Pancreas (tissue), 10 donors: ENCODE data around the gene PHKG1. TPM values are rescaled to one million over a fixed set of nuclear protein-coding genes. Genes with fewer than 3 reads are reported as not detected.

Source experiments
- ATAC-seq, 4 donors: fragments of 200-7000 bp; cut with Tn5 transposase; one replicate each; pipeline versions ENCODE4 v1.8.0 to v1.9.1; 2020; ENCODE audit warnings: mild to moderate bottlenecking in 4 of 4, moderate library complexity in 4 of 4
- DNase-seq, 6 donors: peaks; one replicate each; pipeline ENCODE4 v3.0.0-alpha.2; 2020
- FAIRE-seq: peaks from 2 replicates; lab custom pipeline; 2012; peaks lifted over from hg19 to GRCh38; lab: Jason Lieb, UNC
- H3K27ac ChIP-seq, 4 donors: fragments of 200-600 bp; sonication (generic); 1 replicate in 3 of 4; 2 replicates in 1 of 4; pipeline versions ENCODE4 v1.5.0 to v1.8.0; 2020
- H3K27me3 ChIP-seq, 4 donors: fragments of 200-600 bp; one replicate each; pipeline ENCODE4 v1.8.0; 2021
- H3K36me3 ChIP-seq, 3 donors: fragments of 200-600 bp; sonication (generic) in 1 of 3; one replicate each; pipeline versions ENCODE4 v1.5.0 to v1.8.0; 2020 to 2021
- H3K4me1 ChIP-seq, 3 donors: fragments of 200-600 bp; one replicate each; pipeline ENCODE4 v1.8.0; 2021
- H3K4me3 ChIP-seq, 4 donors: fragments of 200-600 bp; sonication (generic) in 2 of 4; one replicate each; pipeline versions ENCODE4 v1.5.0 to v1.8.0; 2020 to 2021
- H3K9me3 ChIP-seq, 4 donors: fragments of 200-600 bp; one replicate each; pipeline ENCODE4 v1.8.0; 2021
- CTCF ChIP-seq, 4 donors: fragments of 200-600 bp; sonication (generic) in 3 of 4; IDR thresholded peaks; one replicate each; pipeline versions ENCODE4 v1.5.0 to v1.8.0; 2021; ENCODE audit warnings: antibody characterized with exemption in 4 of 4
- whole genome bisulfite sequencing, 2 donors: extraction: QIAGEN DNeasy Blood & Tissue Kit; methylation state at CpG; one replicate each; pipeline ENCODE4 v1.1.7; 2013; 5-methylcytosine and 5-hydroxymethylcytosine counted together
- intact Hi-C, 3 donors: fragments of 100-400 bp; cut with DNase I; formaldehyde crosslinking; loops; one replicate each; pipeline versions ENCODE4 v1.11.1 to v1.14.2; 2022
- polyA plus RNA-seq, 2 donors: library from polyadenylated mRNA; stranded (reverse); fragments of 200-250 nt; gene quantifications; one replicate each; pipeline ENCODE4 v1.2.3, GENCODE V29; 2013
- total RNA-seq, 6 donors: library from RNA; stranded (reverse); fragmentation: NEBNext Ultra II Directional in 4 of 6; extraction: Animal tissue kit (Norgen Biotek cat#: 25700) in 4 of 6; gene quantifications; one replicate each; pipeline versions ENCODE4 v1.2.1 to v1.2.4, GENCODE V29; 2021 to 2023
- donor health status: healthy with polysubstance abuse.
- donor health status: DM: no; HTN: no; CAD: no; lungs with moderate emphysema.
- donor health status: DM: no; HTN: no; CAD: no.
- donor health status: control.
- donor health status: control.
- donor health status: Bipolar disorder and iron deficiency.
- donor health status: DM: yes; HTN: yes; CAD: no.
- donor health status: DM: no; HTN: no; CAD: no.
- donor health status: DM: no; HTN: no; CAD: no.
- donor health status: DM: yes; HTN: yes; CAD: no.

The PHKG1 gene
- total and polyA plus RNA-seq, 8 donors = 0.16 to 1.6 (median 0.61) TPM

GRCh38 chr7:56063500-56063881, 29.3 kb downstream of the PHKG1 start:
- H3K36me3 ChIP-seq = peaks cover 4 to 18% (median 16%) of the 10 kb centered on the region in 3 donors
- no peak for ATAC-seq
- intact Hi-C loops = no loop called here
- no peaks in the 10 kb centered on the region for H3K9me3 ChIP-seq
- H3K27ac ChIP-seq = peak overlapping the region; percentile 67 to 92 (median 85)
- no peak for FAIRE-seq
- peak overlapping the region in 3 of 4 donors; percentile 49 to 76 (median 55) for H3K4me3 ChIP-seq
- no peak for TF ChIP-seq CTCF (IDR thresholded peaks at IDR 0.05)
- H3K27me3 ChIP-seq = no peaks in the 10 kb centered on the region
- peaks cover 8 to 35% (median 15%) of the 10 kb centered on the region in 3 donors for H3K4me1 ChIP-seq
- WGBS, 2 donors = 52 to 54% methylated on average over 7 of the region's 7 CpGs
- DNase-seq = no peak

- DNase-seq = no peak
- 54 to 56% methylated on average over 2 of the region's 2 CpGs for WGBS, 2 donors
- Histone ChIP-seq H3K27me3 (no peaks in the 10 kb centered on the region), H3K9me3 (no peaks in the 10 kb centered on the region), H3K36me3 (peaks cover 4 to 26% (median 24%) of the 10 kb centered on the region in 3 donors), H3K4me1 (peaks cover 8 to 35% (median 15%) of the 10 kb centered on the region in 3 donors), H3K27ac (peak overlapping the region in 2 of 4 donors; percentile 36 to 66), H3K4me3 (no peak overlapping the region)
- no peak for FAIRE-seq
- ATAC-seq = peak in 2 of 4 donors; percentile 18 to 22
- no peak for TF ChIP-seq CTCF (IDR thresholded peaks at IDR 0.05)
- intact Hi-C loops = no loop called here
Measured at GRCh38 chr7:56062382-56062781, 30.4 kb downstream of the PHKG1 start.

GRCh38 chr7:56053993-56054392, 38.8 kb downstream of the PHKG1 start:
- Histone ChIP-seq H3K27ac (no peak overlapping the region), H3K36me3 (peaks cover 3 to 39% (median 25%) of the 10 kb centered on the region in 3 donors), H3K9me3 (no peaks in the 10 kb centered on the region), H3K4me1 (peaks cover 7 to 25% (median 9%) of the 10 kb centered on the region in 3 donors), H3K27me3 (no peaks in the 10 kb centered on the region), H3K4me3 (no peak overlapping the region)
- FAIRE-seq (no peak), ATAC-seq (no peak), DNase-seq (no peak)
- intact Hi-C loops = no loop called here
- no peak for TF ChIP-seq CTCF (IDR thresholded peaks at IDR 0.05)
- 51 to 62% methylated on average over 2 of the region's 2 CpGs for WGBS, 2 donors

- no peak for FAIRE-seq
- H3K36me3 ChIP-seq = peaks cover 3 to 33% (median 22%) of the 10 kb centered on the region in 3 donors
- intact Hi-C loops = no loop called here
- DNase-seq = peak in 1 of 6 donors; percentile 3
- H3K4me1 ChIP-seq = peaks cover 7 to 27% (median 9%) of the 10 kb centered on the region in 3 donors
- 77 to 80% methylated on average over 9 of the region's 9 CpGs for WGBS, 2 donors
- no peak overlapping the region for H3K4me3 ChIP-seq
- no peak overlapping the region for H3K27ac ChIP-seq
- no peaks in the 10 kb centered on the region for H3K27me3 ChIP-seq
- no peak for ATAC-seq
- H3K9me3 ChIP-seq = no peaks in the 10 kb centered on the region
- no peak for TF ChIP-seq CTCF (IDR thresholded peaks at IDR 0.05)
Measured at GRCh38 chr7:56053379-56053778, 39.4 kb downstream of the PHKG1 start.
